Chondrocyte (in vitro differentiated cells): ENCODE measurements around the gene LPCAT1. TPM values are rescaled to one million over a fixed set of nuclear protein-coding genes. Genes with fewer than 3 reads are reported as not detected.

ENCODE experiments used
- DNase-seq: peaks from one replicate; pipeline ENCODE4 v3.0.0; 2021; ENCODE audit warnings: mixed read lengths, low spot score
- H3K27ac Mint-ChIP-seq: one replicate; pipeline ENCODE4 v1.8.0; 2021; ENCODE audit warnings: mild to moderate bottlenecking, moderate library complexity, mixed read lengths; ENCODE audit not compliant: unreplicated experiment
- H3K27me3 Mint-ChIP-seq: 2 replicates; pipeline ENCODE4 v1.8.0; 2021; ENCODE audit warnings: low read depth, mixed read lengths
- H3K36me3 Mint-ChIP-seq: 2 replicates; pipeline ENCODE4 v1.8.0; 2021; ENCODE audit warnings: low read depth, mixed read lengths
- H3K4me1 Mint-ChIP-seq: 2 replicates; pipeline ENCODE4 v1.8.0; 2021; ENCODE audit warnings: low read depth, mild to moderate bottlenecking, mixed read lengths
- H3K4me3 Mint-ChIP-seq: one replicate; pipeline ENCODE4 v1.8.0; 2021; ENCODE audit warnings: mild to moderate bottlenecking, moderate library complexity, mixed read lengths; ENCODE audit not compliant: unreplicated experiment
- H3K9me3 Mint-ChIP-seq: 2 replicates; pipeline ENCODE4 v1.8.0; 2021; ENCODE audit warnings: low read depth, mixed read lengths
- microRNA-seq: library from miRNA; unstranded; fragments of <30 nt; microRNA quantifications from one replicate; pipeline ENCODE4 v1.2.0, GENCODE V29; 2020; ENCODE audit warnings: borderline number of aligned reads
- total RNA-seq: library from RNA; stranded (reverse); gene quantifications from 3 replicates; pipeline ENCODE4 v1.2.1, GENCODE V29; 2021
- TF ChIP-seq, protein P1 (sequence below): fragments of 200-600 bp; sonication (generic); IDR thresholded peaks from 2 replicates; pipeline ENCODE4 v1.5.0; 2021; ENCODE audit warnings: antibody characterized with exemption, mild to moderate bottlenecking, moderate library complexity

LPCAT1 gene
- total RNA-seq, 1 donor from 2014 or later: 49.4 TPM

DNA sequence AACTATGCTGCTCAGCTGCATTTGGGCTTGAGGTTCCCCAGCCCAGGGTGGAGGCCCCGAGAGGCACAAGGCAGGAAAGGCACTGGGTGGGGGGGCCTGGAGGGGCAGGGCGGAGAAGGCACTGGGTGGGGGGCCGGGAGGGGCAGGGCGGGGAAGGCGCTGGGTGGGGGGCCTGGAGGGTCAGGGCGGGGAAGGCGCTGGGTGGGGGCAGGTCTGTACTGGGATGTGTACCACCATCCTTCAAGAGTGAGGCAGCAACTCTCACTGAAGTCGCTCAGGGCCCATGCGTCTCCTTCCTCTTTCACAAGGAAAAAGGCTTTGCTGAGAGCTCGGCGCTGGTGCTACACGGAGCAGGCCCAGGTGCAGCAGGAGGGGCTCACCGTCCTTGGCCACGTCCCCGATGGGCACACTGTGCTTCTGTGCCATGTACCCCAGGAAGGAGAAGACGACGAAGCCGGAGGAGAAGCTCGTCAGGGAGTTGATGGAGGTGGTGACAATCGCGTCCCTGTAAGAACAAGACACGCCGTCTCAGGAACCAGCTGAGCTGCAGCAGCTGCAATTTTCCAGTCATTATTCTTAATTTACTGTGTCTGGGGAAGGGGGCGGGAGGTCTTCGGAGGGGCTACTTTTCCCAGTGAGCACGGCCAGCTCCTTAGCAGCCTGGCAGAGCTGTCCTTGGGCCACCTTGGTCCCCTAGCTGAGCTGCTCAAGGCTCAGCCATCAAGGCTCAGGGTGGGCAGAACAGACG, 109.3 kb downstream of the LPCAT1 start:
- peaks cover 15% of the 10 kb centered on the region for H3K27me3 Mint-ChIP-seq
- peak; percentile 82 for DNase-seq
- H3K4me3 Mint-ChIP-seq: no peak overlapping the region
- H3K9me3 Mint-ChIP-seq: peaks cover 10% of the 10 kb centered on the region
- H3K36me3 Mint-ChIP-seq: no peaks in the 10 kb centered on the region
- H3K4me1 Mint-ChIP-seq: no peaks in the 10 kb centered on the region
- no peak overlapping the region for H3K27ac Mint-ChIP-seq
- TF ChIP-seq, protein P1, sequence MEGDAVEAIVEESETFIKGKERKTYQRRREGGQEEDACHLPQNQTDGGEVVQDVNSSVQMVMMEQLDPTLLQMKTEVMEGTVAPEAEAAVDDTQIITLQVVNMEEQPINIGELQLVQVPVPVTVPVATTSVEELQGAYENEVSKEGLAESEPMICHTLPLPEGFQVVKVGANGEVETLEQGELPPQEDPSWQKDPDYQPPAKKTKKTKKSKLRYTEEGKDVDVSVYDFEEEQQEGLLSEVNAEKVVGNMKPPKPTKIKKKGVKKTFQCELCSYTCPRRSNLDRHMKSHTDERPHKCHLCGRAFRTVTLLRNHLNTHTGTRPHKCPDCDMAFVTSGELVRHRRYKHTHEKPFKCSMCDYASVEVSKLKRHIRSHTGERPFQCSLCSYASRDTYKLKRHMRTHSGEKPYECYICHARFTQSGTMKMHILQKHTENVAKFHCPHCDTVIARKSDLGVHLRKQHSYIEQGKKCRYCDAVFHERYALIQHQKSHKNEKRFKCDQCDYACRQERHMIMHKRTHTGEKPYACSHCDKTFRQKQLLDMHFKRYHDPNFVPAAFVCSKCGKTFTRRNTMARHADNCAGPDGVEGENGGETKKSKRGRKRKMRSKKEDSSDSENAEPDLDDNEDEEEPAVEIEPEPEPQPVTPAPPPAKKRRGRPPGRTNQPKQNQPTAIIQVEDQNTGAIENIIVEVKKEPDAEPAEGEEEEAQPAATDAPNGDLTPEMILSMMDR: no peak

DNA sequence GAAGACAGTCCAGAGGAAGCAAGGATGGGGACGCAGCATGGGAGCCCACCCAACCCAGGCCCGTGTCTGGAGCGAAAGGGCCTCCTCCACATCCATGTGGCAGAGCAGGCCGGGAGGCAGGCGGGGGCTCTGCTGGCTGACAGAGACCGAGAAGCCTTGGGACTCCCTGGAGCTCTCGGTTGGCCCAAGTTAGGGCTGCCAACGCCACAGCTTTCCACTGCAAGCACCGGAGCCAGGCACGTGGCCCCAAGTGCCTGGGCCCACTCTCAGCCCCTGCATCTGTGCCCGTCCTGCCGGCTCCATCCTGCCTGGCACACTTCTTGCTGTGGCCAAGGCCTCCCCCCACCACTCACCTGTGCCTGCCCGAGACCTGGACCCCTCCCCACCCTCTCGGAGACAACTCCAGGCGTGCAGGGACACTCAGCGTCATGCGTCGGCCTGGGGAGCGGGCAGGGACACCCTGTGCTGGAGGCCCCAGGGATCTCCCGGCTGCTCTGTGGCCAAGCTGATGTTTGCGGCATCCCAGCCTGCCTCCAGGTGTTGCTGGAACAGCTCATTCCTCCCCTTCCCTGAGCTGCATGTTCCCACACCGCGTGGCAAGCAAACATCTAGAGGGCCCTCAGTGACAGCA, 110.0 kb downstream of the LPCAT1 start:
- Mint-ChIP-seq H3K9me3 (peaks cover 6% of the 10 kb centered on the region), H3K36me3 (no peaks in the 10 kb centered on the region)

DNA sequence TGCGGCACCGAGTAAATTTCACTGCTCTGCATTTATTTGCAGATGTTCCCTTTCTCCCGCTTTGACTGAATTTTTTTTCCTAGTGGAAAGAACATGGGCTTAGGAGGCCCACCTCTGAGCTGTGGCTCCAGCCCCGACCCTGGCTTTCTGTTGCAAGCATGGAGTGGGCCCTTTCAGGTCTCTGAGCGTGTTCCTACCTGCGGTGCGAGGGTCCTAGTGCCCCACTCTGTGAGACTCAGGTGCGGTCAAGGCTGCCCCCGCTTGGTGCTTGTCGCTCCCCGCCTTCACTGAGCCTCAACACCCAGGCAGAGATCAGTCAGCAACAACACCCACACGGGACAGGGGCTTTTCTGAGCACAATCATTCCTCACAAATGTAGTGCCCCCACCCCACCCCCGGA, 110.5 kb downstream of the LPCAT1 start:
- peaks cover 4% of the 10 kb centered on the region for H3K9me3 Mint-ChIP-seq
- TF ChIP-seq, protein P1: no peak
- DNase-seq: peak; percentile 68
- H3K27ac Mint-ChIP-seq: no peak overlapping the region
- H3K4me1 Mint-ChIP-seq: no peaks in the 10 kb centered on the region
- H3K27me3 Mint-ChIP-seq: peaks cover 18% of the 10 kb centered on the region
- H3K4me3 Mint-ChIP-seq: no peak overlapping the region
- H3K36me3 Mint-ChIP-seq: no peaks in the 10 kb centered on the region

More for the DNA sequence above, 110.0 kb downstream of the LPCAT1 start:
- H3K4me1 Mint-ChIP-seq: no peaks in the 10 kb centered on the region
- no peak overlapping the region for H3K27ac Mint-ChIP-seq
- H3K4me3 Mint-ChIP-seq: no peak overlapping the region
- TF ChIP-seq, protein P1: no peak
- H3K27me3 Mint-ChIP-seq: peaks cover 19% of the 10 kb centered on the region
- DNase-seq: peak; percentile 77

DNA sequence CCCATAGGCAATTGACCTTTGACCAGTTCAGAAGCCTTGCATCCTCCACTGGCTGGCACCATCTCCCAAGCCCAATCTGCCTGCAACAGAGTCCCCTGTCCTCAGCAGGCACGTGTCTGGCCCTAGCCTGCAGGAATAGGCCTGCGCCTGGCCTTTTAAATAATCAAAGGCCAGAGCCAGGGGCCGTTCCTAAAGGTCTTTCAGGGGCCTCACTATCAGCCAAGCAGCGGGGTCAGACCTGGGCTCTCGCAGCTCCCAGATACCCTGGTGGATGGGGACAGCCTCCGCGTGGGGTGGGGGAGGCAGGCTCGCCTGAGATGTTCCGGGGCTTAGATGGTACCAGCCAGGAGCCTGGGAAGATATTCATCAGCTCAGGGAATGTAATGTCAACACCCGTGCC, 111.1 kb downstream of the LPCAT1 start:
- DNase-seq: peak; percentile 72
- H3K4me1 Mint-ChIP-seq: no peaks in the 10 kb centered on the region
- H3K9me3 Mint-ChIP-seq: peaks cover 4% of the 10 kb centered on the region
- no peak overlapping the region for H3K27ac Mint-ChIP-seq
- no peaks in the 10 kb centered on the region for H3K36me3 Mint-ChIP-seq
- H3K4me3 Mint-ChIP-seq: no peak overlapping the region
- TF ChIP-seq, protein P1: no peak
- H3K27me3 Mint-ChIP-seq: peaks cover 20% of the 10 kb centered on the region

DNA sequence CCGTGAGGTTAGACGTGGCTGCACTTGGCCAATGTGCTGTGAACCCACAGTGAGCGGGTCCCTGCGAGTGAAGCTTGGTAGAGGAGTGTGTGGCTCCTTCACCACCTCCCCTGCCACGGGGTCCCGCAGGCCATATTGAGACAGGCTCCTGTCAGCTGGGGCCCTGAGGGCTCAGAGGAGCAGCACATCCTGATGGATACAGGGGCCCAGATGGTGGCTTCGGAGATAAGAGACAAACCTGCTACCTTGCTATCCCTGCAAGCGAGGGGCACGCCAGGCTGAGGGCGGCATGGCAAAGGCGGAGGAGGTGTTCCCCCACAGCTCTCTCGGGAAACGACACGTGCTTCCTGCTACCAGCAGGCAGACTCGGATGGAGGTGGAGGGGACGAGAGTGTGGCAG, 111.6 kb downstream of the LPCAT1 start:
- H3K9me3 Mint-ChIP-seq: peaks cover 4% of the 10 kb centered on the region
- no peak overlapping the region for H3K4me3 Mint-ChIP-seq
- H3K4me1 Mint-ChIP-seq: no peaks in the 10 kb centered on the region
- TF ChIP-seq, protein P1: no peak
- peaks cover 23% of the 10 kb centered on the region for H3K27me3 Mint-ChIP-seq
- peak; percentile 87 for DNase-seq
- no peak overlapping the region for H3K27ac Mint-ChIP-seq
- H3K36me3 Mint-ChIP-seq: no peaks in the 10 kb centered on the region

Small RNAs within 50 kb of the gene (microRNA-seq; reads per million reads assigned to microRNA genes)
- not detected for gene MIR6075

Other genes with a start within 250 kb of the LPCAT1 start
- not detected in 3 replicates for gene TERT, start 228.9 kb downstream of the LPCAT1 start, total RNA-seq
- 75.8 to 108 TPM (median 81.6 TPM) in 3 replicates for gene CLPTM1L, start 178.9 kb downstream of the LPCAT1 start, total RNA-seq
- not detected in 3 replicates for gene SLC6A3, start 78.5 kb downstream of the LPCAT1 start, total RNA-seq